NCI-H2196 treated with DMSO at 0.1 percent for 48 hours (cell line): Measurements from ENCODE around the gene ZBTB7C.

ENCODE experiments used
- DNase-seq: peaks from one replicate; lab custom pipeline; 2025; ENCODE audit not compliant: unreplicated experiment; lab: John Stamatoyannopoulos, UW

ZBTB7C gene

DNA sequence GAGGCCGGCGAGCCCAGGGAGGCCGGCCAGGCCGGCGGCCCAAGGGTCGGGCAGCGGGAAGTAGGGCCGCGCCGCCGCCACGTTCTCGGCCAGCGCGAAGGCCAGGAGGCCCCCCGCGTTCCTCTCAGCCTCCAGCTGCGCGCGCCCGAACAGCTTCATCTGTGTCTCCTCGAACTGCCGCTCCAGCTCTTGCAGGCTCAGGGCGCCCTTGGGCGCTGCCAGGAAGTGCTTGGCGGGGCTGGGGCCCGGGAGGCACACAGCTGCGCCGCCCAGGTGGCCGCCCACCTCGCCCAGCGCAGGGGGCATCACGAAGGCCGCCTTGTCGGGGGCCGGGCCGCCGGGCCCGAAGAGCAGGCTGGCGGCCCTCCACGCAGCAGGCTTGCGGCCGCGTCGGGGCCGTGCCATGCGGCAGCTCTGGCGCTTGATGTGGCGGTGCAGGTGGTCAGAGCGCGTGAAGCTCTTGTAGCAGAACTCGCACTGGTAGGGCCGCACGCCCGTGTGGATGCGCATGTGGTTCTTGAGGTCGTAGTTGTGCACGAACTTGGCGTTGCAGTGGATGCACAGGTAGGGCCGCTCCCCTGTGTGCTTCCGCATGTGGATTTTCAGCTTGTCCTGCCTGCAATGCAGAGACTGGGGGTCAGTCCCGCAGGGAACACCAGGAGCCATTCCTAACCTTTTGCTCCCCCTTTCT lies 379.7 kb downstream of the ZBTB7C start:
- DNase-seq: no peak

DNA sequence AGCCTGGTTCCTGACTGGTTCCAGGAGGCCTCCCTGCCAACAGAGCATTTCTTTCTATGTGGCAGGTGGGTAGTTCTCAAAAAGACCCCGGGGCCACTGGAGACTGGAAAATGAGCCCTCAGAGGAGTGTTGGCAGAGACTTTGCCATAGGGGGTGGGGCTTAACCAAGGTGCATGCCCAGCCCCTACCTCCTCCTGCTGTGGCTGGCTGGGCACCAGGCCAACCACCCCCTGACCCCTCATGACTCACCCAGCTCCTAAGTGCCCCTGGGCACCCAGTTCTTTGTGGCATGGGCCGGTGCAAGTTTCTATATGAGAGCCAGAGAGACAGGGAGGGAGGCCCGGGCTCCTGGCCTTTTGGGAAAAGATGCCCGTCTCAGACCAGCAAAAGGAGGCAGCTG lies 380.5 kb downstream of the ZBTB7C start:
- DNase-seq: no peak

DNA sequence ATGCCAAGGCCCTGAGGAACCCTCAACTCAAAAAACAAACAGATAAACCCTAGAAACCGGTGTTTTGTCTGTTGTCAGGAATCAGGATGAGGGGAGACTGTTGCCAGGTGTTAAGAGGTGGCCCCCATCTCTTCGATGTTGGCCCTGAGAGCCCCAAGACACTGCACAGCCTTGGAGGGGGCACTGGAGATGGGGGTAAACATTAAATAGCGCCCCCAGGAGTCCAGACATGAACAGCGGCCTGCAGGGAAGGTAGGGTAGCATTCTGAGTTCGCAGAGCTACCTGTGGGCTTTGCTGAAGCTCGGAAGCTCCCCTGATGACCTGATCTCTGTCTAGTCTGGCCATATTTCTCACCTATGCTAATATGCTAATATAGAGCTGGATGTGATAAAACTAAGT lies 381.1 kb downstream of the ZBTB7C start:
- DNase-seq: no peak

DNA sequence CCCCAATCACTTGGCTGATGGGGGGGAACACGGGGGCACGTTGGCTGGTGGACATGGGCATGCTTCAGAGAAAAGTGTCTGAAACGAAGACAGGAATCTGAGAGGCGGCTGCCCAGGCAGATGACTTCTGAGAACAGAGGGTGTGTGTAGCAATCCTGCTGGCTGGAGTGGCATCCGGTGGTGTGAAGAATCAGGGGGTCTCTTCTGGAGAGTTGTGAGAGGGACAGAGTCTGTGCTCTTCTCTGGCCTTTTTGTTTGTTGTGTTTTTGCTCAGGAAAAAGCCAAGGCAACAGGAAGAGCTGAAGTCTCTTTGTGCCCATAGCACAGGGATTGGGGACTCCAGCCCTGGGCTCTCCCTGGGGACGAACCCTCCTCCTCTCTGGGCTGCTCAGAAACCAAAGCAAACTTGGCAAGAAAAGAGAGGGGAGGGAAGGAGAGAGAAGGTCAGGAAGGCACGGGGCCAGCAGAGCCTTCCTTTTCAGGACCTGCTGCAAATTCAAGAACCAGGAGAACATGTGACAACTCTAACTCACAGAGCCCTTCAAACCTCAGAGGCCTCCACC lies 381.7 kb downstream of the ZBTB7C start:
- DNase-seq: no peak

DNA sequence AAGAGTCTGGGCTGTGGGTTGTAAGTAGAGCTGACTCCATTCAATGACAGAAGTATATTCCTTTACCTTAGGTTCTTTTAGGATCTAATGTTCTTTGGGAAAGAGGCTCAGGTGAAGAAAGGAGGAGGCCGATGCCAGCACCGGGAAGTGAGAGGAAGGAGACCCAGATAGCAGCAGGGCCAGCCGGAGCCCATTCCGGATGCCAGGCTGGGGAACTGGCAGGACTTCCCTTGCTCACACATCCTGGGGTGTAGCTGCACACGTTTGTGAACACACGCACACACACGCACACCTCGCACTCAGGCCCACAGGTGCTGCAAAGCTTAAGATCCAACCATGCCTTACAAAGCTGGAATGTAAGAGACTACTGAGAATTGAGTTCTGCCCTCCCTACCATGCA lies 383.0 kb downstream of the ZBTB7C start:
- no peak for DNase-seq

DNA sequence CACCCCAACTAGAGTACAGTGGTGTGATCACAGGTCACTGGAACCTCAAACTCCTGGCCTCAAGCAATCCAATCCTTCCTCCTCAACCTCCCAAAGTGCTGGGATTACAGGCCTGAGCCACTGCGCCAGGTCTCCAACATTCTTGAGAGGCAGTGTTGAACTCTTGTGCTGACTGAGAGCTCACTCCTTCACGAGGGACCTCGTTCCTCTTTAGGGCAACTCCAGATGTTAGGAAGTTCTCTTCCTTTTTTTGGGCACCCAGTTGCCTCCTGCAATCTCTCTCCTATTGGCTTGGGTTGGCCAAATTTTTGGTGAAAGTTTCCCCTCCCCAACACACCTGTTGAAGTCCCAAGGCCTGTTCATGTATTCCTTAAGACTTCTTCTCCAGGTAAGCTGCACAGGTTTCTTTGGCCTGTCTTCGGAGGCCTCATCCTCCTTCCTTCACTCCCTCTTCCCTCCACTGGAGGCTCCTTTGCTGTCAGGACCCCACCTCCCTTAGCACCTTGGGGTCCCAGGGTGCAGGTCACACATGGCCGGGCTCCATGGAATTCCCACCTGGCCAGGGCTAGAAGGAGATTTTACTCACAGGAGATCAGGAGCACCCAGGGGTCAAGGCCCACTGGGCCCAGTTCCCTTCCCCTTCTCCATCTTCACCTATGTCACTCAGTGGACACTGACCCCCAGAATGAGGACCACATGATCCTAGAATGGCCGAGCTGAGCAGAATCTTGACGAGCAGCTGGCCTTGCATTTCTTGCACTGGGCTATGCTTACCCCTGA lies 384.1 kb downstream of the ZBTB7C start:
- DNase-seq: no peak

DNA sequence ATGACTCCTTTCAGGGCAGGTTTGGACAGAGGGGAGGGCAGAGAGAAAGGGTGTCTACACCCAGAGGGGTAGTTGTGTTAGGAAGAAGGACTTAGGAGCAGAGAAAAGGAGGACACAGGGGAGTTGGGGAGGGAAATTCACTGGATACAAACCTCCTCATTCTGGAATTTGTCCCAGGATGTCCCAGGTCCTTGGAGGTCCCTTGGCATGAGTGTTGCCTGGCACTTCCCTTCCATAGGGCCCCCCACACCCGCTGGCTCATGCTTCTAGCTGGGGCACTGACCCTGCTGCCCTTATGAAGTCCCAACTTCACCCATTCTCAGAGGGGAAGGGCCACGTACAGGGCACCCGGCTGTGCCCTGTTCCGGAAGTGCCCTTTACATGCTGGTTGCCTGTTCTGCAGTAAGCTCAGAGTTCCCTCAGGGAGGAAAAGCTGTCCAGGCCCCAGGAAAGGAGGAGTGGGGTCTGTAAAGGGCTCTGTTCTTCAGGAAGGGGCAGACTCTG lies 385.1 kb downstream of the ZBTB7C start:
- DNase-seq: no peak

DNA sequence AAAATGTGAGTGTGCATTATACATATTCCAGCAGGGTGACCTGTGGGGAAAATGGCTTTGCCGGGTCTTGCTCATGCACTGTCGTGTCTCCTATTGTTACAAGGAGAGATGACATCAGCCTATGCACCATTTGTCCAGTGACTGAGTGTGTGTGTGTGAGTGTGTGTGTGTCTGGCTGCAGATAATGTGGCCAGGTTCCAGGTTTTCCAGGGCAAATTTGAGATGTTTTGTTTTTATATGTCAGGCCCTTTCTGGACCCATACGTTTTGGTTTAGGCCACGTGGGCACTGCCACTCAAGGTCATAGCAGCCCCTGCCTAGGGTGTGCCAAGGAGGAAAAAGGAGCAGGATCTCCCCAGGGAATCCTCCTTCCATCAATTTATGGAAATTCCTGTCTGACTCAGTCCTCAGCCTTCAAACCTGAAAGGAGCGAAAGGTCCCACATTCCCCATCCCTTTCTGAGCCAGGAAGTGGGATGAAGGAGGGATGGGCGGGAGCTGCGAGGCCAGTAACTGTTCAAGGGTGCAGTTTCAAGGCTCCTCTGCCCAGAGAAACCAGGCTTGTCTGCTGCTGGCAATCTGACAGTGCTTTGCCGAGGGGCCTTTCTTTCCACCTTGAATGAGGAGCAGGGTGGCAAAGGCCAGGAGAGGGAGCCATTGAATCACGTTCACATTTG lies 385.7 kb downstream of the ZBTB7C start:
- peak; percentile 77 for DNase-seq

DNA sequence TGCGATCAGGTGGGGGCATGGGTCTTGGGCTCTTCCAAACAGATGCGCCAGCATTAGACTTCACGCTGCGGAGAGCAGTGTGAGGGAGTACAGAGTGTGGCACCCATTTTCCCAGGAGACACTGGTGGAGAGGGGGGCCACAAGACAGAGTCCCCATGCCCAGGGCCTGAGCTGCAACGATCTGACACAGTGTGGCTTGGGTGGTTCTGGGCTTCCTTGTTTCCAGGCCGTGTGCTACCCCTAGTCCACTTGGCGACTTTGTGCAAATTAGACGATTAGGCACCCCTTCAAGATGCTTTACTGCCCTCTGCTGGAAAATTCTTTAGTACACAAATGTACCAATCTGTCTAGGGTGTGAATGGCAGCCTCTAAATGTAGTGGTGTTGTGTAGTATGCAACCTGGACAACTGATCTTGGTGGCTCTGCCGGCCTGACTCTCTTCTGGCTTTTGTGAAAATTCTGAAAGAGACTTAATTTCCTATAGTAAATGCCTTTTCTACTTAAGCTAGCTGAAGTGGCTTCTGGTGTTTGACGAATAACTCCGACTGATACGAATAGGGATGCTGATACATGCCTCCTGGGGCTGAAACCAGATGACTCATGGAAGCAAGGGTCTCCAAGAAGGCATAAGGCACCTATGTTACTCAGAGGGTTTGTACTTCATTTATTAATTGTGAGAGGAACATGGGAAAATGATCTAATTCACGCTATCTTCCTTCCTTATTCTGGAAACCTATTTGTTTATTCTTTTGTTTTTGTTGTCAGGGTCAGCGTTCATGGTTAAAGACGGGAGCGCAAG lies 386.5 kb downstream of the ZBTB7C start:
- DNase-seq: peak; percentile 68

DNA sequence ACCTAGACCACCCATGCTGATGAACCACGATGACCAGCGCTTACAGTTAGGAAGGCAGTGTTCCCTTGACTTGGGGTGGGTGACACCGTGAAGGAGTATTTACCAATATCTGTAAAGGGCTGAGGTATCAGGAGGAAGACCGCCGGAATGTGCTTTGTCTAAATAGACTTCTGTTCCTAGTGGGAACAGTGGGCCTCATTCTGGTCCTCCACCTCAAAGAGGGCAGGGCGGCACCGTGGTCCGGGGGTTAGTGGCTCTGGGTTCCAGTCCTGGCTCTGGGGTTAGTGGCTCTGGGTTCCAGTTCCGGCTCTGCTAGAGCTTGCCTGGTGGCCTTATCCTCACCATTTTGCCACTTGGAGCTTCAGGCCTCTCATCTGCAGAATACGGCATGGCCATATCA lies 387.2 kb downstream of the ZBTB7C start:
- DNase-seq: no peak

DNA sequence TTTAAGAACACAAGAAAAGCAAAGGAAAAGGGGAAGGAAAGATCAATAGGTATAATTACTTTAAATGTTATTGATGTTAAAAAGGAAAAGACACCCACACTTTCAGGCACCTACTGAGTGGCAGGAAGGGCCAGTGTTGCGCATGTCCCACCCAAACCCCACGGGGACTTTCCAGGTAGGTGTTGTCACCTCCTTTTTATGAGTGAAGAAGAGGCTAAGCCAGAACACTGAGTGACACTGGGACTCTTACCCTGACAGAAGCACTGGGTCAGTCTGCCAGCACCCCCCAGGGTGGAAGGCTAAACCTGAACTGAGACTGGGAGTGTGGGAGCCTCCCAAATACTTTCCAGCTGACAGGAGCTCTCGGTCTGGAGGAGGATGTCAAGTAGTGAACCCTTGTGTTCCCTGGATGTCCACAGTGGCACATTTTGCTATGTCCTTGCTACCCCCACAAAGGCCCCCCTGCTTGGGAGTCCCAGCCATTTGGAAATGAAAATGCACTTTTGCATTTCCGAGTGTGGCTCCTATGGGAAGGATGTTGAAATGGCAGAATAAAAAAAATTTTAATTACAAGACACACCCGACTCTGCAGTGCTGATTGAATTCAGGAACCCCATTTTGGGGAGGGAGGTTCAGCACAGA lies 387.8 kb downstream of the ZBTB7C start:
- DNase-seq: no peak

DNA sequence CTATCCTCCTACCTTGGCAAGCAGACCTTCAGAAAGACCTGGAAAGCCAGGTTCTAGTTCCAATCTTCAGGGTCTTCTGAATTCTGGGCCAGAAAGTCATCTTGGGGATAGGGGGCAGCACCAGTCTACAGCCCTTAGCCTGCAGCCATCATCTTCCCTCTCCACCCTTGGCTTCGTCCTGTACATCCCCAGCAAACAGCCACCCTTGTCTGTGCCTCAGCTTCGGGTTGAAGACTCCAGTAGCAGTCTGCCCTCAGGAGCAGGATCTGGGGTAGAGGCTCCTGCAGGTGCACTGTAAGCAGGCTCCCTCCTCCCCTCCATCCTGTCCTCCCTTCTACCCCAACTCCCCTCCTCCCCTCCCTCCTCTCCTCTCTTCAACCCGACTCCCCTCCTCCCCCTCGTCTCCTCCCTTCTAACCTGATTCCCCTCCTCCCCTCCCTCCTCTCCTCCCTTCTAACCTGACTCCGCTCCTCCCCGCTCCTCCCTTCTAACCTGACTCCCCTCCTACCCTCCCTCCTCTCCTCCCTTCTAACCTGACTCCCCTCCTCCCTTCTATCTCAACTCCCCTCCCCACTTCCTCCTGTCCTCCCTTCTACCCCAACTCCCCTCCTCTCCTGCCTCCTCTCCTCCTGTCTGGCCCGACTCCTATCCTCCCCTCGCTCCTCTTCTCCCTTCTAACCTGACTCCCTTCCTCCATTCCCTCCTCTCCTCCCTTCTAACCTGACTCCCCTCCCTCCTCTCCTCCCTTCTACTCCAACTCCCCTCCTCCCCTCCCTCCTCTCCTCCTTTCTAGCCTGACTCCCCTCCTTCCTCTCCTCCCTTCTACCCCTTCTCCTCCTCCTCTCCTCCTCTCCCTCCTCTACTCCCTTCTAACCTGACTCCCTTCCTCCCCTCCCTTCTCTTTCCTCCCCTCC lies 388.6 kb downstream of the ZBTB7C start:
- no peak for DNase-seq

DNA sequence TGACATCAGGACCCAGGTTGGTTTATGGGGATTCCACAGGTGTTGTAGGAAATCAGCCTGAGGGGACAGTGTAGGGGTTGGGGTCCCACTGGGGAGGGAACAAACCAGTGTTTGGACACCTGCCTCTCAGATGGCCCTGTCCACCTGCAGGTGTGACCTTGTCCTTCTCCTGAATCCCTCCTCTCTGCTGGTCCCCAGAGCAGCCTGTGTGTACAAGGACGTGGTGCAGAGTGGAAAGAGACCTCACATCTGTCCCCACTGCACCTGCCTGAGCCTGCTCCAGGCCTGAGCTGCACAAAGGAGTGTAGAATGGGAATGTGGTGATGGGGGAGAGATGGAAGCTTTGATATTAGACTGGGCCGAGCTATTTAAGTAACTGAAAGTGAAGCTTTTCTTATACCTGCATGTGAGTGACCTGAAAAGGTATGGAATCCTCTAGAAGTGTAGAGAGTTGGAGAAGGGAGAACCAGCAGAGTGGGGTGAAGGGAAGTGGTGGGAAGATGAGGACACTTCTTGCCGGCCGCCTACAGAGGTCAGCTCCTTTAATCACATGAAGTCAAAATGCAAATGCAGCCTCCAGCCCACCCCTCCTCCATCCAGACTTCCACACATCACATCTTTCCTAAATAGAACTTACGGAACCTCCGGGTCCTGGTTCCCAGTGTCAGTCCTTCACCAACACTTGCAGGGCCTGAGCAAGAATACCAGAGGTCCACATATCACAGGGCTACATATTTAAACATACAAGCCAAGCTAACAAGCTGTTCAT lies 389.4 kb downstream of the ZBTB7C start:
- DNase-seq: no peak

DNA sequence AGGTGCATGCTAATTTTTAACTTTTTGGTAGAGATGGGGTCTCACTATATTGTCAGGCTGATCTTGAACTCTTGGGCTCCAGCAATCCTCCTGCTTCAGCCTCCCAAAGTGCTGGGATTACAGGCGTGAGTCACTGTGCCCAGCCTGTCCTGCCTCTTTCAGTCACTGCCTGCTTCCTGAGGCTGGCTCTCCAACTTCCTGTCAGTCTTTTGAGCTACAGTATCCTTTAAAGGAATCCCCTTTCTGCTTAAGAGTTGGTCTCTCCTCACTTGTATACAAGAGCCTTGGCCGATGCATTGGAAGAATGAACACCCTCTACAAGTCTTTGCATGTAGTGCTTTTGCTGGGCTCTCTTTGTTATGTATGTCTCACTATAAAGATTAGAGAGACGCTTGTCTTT lies 390.3 kb downstream of the ZBTB7C start:
- no peak for DNase-seq

DNA sequence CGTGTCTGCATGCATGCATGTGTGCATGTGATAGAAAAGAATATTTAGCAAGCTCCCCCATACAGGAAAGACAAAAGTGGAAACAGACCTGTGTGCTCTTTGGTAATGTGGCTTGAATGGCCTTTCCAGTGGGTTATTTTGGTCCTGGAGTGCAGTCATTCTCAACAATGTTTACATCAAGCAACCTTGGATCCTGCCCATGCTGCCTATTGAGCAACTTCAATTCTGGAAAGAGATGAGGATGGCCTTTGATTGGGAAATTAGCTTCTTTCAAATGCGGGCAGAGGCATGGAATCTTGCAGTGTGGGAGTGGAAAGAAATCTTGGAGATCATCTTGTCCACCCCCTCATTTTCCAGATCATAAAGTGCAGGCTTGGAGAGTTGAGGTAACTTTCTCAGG lies 391.5 kb downstream of the ZBTB7C start:
- no peak for DNase-seq

DNA sequence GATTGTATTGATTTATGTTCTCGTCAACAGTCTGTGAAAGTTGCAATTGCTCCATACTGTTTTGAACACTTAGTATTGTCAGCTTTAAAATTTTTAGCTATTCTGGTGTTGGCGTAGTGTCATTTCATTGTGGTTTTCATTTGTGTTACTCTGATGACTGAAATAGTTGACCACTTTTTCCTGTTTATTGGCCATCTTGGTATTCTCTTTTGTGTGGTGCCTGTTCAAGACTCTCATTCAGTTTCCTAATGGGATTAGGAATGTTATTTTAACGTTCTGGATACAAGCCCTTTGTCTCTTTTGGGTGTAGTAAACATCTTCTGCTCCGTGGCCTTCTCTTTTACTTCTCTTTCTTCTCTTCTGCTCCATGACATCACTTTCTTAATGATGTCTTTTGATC lies 396.0 kb downstream of the ZBTB7C start:
- no peak for DNase-seq

DNA sequence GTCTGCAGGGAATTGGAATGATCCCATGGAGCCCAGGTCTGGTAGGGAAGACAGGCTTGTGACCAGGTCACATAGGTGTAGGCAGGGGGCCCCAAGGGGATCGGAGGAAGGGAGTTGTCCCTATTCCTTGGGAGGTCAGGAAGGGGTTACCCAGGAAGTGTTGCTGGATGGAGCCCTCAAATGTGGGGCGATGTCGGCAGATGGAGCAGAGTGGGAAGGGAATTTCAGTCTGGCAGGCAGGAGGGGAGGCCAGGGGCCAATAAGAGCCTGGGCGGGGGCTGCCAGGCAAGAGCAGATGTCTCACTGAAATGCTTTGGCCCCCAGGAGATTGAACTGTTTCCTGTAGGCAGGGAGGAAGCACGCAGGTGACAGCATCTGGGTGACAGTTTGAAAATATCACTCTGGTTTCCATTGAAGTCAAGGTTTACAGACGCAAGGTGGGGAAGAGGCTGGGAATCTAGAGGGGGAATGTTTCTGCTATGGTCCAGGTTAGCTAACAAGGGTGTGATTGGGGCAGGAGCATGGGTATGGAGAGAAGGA lies 397.2 kb downstream of the ZBTB7C start:
- DNase-seq: no peak

DNA sequence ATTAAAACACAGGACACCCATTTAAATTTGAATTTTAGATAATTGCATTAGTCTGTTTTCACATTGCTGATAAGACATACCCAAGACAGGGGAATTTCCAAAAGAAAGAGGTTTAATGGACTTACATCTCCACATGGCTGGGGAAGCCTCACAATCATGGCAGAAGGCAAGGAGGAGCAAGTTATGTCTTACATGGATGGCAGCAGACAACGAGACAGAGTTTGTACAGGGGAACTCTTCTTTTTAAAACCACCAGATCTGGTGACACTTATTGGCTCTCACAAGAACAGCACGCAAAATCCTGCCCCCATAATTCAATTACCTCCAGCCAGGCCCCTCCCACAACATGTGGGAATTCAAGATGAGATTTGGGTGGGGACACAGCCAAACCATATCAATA lies 398.9 kb downstream of the ZBTB7C start:
- no peak for DNase-seq
